Measurements from ENCODE around the gene GASK1B.

- TF ChIP-seq CTCF (IDR thresholded peaks at IDR 0.05; ENCODE audit: extremely low read depth in 1 of 2, insufficient read depth in 1 of 2, low read depth in 1 of 2, low read length in 2 of 2) (no peak), EZH2 (IDR thresholded peaks at IDR 0.05; ENCODE audit: borderline replicate concordance, low read depth, low read length, severe bottlenecking) (no peak)
These were observed 25.7 kb downstream of the GASK1B start for GRCh38 chr4:158147151-158147550.
